GM21423 (cell line): ENCODE data around the gene SFTA2.
"Not testable (repeated sequence)": the region's sequence is repeated elsewhere in the genome, so short reads cannot be mapped to it uniquely, and the experiment has no call there.

Experiments
- ATAC-seq: cut with Tn5 transposase; IDR thresholded peaks from one replicate; pipeline ENCODE4 v1.9.1; 2021; ENCODE audit warnings: mild to moderate bottlenecking, moderate library complexity; ENCODE audit not compliant: unreplicated experiment

The SFTA2 gene

DNA sequence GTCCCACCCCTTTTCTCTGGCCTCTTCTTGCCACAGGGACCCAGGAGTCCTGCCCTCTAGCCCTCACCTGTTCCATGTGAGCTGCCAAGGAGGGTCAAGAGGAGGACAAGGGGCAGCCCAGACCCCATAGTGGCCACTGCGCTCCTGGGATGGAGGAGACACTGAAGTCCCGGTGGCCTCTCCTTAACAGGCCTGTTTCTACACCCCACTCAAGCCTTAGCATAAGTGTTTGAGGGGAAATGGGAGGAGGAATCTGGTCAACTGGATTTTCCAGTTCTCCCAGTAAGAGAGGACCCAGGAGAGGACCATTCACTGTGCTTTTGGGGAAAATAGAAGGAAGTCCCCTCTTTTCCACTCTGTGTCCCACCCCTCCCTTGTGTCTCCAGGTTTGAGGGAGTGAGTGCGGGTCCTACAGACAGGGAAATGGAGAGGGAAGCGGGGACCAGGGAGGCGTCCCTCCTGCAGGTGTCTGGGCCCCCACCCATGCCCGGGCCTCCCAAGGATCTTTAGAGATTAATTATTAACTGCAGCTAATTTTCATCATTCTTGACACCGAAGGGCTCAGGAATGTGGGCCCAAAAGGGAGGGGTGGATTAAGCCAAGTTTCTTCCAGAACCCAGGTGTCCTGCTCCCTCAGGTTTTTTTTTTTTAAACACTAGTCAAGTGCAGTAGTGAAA, at the start of gene SFTA2:
TSS of gene SFTA2 (minus strand) at position 202 of the 677 bp plus-strand sequence. CDS start at position 128, 74 bp downstream.
- ATAC-seq: no peak

DNA sequence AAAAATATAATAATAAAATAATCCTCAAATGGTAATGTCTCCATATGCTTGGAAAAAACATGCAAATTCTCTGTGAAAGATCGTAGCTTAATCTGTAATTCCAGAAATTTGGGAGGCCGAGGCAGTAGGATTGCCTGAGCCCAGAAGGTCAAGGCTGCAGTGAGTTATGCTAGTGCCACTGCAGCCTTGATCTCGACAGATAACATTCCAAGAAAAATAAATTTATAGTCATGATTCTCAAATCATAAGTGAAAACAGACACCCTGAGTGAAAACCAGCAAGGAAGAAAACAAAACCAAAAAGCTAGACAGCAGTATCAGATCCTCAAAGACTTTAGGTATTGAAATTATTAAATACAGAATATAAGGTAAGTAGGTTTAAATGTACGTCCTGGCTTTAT, 47.7 kb upstream of the SFTA2 start:
- no peak for ATAC-seq

DNA sequence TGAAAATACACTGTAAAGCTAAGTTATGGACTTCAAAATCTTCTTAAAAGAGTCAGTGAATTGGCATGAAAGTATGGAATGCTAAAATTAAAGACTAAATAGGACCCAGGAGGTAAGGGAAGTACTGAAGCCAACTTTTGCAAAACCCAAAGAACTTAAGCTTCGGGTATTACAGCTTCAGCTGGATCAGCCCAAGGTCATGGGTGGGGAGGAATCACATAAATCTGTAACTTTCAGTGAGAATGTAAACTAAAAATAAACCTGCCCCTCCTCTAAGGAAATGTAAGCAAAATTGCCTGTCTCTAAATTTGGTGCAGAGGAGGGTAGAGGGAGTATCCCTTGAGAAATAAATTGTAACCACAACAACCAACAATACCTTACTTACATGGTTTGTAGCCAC, 47.2 kb upstream of the SFTA2 start:
- ATAC-seq: no peak

DNA sequence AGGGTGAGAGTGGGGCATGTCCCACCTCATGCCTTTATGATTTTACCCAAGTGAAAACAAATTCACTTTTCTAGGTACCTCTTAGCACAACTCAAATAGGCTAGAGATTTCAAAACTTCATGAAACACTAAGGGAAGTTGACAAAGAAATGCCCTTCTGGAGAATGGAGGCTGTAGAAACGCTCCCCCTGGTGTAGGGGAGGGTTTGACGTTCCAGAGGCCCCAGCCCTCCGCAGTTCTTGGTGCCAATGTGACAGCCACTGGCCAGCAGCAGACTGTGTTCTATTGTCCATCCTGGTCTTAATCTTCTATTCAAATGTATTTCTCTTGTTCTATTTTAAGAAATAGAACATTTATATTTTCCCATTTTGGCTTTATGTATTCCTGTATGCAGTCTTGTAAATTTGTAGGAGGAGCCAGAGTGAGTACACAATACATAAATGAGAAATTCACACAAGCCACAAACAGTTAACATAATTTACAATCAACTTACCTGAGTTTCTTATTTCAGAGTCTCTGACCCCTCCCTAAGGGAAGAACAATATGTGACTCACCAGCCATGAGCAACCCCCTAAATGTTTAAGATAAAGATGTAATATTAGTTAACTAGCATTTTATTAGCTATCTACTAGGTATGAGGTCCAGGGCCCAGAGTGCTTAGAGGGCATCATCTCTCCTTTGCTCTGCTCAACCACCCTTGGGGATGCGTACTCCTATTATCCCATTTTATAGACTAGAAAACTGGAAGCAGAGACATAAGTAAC, 42.7 kb upstream of the SFTA2 start:
- no peak for ATAC-seq

DNA sequence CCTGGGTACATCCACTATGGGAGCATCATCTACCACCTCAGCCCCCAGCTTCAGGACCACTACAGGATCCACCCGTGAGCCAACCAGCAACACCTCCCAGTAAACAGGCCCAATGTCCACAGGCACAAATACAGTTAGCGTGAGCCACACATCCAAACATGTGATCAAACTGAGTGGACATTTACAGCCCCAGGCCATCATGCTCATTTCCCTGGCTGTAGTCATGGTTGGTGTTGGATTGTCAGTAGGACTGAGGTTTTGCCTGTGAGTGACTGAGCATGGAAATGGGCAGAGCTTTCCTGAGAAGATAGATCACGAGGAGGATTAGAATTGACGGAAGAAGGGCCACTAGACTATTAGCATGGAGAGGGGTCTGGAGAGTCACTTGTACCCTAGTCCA, 40.8 kb upstream of the SFTA2 start:
- ATAC-seq: no peak

DNA sequence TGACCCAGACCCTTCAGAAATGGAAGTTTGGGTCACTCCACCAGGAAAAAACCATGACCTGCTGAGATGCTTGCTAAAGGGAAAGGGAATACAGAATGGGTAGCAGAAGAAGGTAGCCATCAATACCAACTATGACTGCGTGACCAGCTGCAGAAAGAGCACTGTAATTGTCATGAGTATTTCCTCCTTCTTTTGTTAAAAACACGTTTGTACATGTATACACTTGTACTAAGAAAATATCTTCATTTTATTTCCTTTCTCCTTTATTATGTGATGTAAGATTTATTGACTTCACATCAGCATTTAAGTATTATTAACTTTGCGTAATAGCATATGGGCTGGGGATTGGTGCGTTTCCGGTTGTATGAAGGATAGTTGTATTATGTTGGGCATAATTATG, 39.0 kb upstream of the SFTA2 start:
- no peak for ATAC-seq

DNA sequence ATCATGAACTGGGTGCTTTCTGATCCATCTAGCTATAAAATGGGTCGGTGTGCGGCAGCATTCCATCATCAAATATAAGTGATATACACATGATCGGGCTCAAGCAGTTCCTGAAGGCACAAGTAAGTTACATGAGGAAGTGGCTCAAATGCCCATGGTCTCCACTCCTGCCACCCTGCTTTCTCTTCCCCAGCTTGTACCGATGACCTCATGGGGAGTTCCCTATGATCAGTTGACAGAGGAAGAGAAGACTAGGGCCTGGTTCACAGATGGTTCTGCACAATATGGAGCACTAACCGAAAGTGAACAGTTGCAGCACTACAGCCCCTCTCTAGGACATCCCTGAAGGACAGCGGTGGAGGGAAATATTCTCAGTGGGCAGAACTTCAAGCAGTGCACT, 37.2 kb upstream of the SFTA2 start:
- ATAC-seq: not testable (repeated sequence)

DNA sequence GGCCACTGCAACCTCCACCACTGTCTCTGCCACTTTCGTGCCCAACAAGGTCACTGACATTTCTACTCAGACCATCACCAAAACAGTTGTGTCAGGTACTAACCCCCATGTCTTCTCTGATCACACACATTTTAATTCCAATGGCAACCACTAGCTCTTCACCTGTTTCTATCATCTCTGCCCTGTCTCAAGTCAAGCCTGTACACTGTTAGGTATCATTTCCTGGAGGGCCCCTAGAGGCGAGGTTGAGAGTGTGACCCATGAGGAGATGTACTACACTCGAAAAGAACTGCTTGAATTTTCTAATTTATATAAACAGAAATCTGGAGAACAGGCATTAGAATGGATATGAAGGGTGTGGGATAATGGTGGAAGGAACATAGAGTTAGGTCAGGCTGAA, 34.2 kb upstream of the SFTA2 start:
- no peak for ATAC-seq

DNA sequence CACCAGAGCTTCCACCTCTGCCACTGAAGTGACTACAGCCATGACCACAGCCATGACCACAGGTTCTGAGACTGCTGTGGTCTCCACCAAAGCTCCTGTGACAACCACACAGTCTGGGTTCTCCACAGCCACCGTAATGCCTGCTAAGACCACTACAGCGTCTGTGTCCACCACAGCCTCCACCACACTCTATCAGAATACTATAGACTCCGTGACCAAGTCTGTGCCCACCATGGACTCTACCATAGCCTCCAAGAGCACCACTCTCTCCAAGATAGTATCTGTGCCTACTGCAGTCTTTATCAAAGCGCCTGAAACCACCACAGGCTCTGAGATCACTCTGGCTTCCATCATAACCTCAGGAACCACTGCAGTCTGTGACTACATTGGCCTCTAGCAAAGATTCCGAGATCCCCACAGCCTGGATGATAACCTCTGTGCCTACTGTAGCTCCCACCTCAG, 33.2 kb upstream of the SFTA2 start:
- ATAC-seq: no peak

DNA sequence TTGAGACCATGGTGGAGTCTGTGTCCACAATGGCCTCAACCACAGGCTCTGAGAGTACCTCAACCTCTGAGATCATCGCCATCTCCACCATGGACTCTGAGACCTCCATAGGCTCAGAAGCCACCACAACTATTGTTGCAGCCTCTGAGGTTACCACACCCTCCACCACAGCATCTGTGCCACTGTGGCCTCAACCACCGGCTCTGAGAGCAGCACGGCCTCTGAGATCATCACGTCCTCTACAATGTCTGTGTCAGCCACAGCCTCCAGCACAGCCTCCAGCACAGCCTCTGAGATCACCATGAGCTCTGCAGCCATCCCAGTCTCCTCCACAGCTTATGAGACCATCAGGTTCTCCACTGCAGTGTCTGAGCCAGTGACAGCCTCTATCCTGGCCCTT, 32.1 kb upstream of the SFTA2 start:
- no peak for ATAC-seq

DNA sequence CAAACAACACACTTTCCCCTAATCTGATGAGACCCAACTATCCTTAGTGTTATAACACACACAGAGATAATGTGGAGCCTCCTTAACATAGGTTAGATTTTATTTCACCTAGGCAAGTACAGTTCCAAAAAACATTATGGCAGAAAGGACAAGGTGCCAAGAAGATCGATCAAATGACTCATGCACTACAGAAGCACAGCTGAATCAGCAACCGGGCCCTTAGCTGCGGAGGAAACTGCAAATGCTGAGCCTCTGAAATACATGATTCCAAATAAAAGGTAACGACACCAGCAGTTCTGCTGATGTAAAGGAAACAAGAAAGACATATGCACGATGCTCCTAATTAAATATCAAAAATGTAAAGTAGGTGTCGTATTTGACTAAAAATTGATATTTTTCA, 31.7 kb upstream of the SFTA2 start:
- no peak for ATAC-seq

DNA sequence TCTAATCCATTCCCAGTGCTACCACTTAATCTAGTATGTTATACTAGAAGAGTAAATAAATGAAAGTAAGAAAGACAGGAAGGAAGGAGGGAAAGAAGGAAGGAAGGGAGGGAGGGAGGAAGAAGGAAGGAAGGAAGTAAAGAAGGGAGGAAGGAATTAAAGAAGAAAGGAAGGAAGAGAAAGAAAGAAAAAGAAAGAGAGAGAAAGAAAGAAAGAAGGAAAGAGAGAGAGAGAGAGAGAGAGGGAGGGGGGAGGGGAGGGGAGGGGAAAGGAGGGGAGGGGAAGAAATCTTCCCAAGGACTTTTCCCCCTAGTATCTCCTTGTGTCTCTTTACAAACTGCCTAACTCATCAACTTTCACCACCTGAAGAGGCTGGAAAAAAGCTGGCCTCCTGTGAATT, 30.7 kb upstream of the SFTA2 start:
- no peak for ATAC-seq

DNA sequence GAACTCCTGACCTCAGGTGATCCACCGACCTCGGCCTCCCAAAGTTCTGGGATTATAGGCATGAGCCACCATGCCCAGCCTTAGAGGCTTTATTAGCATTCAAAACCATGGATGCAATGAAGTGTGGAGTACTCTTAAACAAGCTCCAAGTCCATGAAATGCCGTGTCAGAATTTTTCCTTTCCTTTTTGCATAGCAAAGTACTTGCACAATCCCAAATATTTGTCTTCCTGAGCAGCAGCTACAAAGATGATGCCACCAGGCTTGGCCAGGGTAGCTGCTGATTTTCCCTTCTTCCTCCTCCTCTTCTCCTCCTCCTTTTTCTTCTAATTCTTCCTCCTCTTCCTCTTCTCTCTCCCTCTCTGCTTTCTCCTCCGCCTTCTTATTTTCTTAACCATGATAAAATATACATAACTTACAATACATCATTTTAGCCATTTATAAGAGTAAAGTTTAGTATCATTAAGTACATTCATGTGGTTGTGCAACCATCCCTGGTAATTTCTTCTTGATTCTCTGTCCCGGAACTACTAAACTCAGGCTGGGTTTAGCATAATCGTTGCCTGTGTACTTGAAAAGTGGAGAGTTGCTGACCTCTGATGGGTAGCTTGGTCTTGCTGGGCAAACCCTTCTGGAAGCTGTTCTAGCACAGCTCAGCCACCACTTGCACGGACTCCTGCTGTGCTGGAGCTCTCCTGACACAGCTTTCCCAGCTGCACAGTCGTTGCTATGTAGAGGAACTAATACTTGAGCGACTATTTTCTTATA, 29.1 kb upstream of the SFTA2 start:
- no peak for ATAC-seq

DNA sequence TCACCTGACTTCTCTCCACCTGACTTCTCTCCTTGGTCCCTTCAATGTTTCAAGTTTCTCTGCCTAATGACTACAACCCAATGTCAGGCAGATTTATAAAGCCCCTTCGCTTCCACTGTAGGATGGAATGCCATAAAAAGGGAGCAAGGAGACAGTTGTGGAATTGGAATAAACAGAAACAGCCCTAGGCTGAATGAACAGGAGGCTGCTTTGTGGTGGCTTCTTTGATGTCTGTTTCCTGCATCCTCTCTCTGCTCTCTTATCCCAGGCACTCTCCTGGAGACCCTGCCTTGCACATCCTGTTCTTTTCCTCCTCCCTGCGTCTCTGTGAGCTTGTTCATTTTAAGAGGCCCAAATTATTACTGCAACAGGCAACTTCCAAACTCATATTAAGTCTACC, 25.7 kb upstream of the SFTA2 start:
- no peak for ATAC-seq

DNA sequence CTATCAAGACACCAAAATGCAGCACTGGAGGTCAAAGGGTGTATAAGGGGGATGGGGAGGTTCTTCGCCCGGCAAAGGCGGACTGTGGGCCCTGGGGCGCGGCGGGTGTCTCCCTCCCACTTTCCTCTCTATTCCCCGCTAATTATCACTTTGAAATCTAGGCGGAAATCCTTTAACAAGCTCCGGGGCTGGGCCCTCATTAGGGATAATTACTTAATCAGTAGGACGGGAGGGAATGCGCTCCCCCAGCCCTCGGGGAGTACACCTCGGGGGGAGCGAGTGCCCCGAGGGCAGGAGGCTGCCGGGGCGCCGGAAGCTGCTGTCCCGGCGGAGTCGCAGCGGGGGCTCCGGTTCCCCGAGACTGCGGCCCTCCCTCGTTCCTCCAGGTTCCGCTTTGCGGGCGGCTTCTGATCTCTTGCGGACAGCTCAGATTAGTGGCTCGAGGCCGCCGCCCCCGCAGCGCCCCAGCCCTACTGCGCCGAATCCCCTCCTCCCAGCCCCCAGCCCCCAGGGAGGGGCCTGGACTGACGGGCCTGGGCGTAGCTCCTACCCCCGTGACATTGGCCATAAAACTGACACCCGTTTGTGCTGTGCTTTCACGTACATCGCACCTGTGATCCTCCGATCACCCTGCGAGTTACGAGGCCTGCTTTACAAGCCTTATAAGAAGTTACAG, 23.5 kb upstream of the SFTA2 start:
- peak; percentile 60 for ATAC-seq

DNA sequence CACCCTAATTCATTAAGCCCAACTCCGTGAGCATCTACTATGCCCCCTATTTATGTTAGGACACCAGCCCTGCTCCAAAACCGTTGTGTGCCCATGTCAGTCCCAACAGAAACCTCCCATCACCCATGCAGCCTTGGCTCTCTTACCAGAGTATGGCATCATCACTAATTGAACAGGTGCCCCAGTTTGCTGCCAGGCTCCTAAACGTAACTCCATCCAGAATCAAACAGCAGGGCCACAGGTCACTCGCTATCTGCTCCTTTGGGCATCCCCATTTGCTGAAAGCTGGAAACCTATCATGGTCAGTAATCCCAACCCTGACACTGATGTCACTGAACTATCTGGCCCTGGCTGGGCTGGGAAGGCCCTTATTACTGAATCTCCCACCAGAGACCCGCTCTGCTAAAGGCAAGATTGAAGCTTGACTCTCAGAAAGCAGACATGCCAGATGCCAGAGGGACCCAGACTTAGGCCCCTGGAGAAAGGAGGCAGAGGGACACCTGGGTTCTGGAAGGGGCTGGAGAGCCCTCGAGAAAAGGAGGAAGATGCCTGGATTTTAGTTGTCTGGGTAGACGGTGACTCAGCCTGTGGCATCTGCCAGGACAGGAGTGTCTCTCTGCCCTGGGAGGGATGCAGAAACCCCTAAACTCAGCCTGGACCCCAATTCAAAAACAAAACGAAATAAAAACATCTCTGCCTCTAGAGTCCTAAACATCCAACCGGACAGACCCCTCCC, 22.8 kb upstream of the SFTA2 start:
- no peak for ATAC-seq

DNA sequence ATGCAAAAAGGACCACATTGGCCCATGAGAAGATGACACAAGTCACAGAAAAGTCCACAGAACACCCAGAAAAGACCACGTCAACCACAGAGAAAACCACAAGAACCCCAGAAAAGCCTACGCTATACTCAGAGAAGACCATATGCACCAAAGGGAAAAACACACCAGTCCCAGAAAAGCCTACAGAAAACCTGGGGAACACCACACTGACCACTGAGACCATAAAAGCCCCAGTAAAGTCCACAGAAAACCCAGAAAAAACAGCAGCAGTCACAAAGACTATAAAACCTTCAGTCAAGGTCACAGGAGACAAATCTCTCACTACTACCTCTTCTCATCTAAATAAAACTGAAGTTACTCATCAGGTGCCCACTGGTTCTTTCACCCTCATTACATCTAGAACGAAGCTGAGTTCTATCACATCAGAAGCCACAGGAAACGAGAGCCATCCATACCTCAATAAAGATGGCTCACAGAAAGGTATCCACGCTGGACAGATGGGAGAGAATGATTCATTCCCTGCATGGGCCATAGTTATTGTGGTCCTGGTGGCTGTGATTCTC, 20.0 kb upstream of the SFTA2 start:
- ATAC-seq: no peak

DNA sequence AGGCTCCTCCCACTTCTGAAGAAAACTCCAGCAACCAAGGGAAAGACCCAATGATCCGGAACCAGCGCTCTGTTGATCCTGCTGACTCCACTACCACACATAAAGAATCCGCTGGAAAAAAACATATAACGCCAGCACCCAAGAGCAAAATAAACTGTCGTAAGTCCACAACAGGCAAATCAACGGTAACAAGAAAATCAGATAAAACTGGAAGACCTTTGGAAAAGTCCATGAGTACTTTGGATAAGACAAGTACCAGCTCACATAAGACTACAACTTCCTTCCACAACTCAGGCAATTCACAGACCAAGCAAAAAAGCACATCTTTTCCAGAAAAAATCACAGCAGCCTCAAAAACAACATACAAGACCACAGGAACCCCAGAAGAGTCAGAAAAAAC, 16.8 kb upstream of the SFTA2 start:
- no peak for ATAC-seq

DNA sequence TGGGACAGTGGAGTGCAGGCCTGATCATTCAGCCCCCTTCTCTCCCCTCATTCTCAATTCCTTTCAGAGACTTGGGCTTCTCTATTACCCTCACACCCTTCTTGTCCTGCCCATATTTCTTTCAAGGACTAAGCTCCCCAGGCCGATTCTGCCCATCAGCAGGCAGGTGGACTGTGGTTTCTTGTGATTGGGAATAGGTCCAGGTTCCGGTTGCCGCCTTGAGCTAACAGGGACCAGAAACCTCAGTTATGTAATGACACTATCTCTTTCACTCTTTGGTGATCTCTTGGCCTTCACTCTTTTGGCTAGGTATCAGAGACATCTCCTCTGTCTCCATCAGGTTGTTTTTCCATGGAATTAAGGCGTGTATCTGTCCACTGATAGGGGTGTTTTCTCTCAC, 15.3 kb upstream of the SFTA2 start:
- no peak for ATAC-seq

DNA sequence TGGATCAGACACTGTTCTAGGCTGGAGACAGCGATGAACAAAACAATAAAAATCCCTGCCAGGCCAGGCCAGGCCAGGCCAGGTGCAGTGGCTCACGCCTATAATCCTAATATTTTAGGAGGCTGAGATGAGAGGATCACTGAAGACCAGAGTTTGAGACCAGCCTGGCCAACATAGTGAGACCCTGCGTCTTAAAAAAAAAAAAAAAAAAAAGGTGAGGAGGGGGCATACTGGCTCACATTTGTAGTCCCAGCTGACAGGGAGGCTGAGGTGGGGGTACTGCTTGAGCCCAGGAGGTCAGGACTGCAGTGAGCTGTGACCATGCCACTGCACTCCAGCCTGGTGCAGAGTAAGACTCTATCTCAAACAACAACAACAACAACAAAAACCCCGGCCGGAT, 13.3 kb upstream of the SFTA2 start:
- no peak for ATAC-seq
